HAP-1 (cell line): ENCODE data around the gene NCOA1.
"Not testable (repeated sequence)": the region's sequence is repeated elsewhere in the genome, so short reads cannot be mapped to it uniquely, and the experiment has no call there.

Source experiments
- DNase-seq, 2 experiments: peaks; one replicate each; pipeline ENCODE4 v3.0.0-alpha.2; 2016 to 2020; ENCODE audit warnings: low spot score in 2 of 2
- H3K27me3 ChIP-seq: fragments of 250-450 bp; sonication (Bioruptor Pico); 2 replicates; pipeline ENCODE4 v1.5.1; 2020; ENCODE audit warnings: low read depth, mild to moderate bottlenecking, moderate library complexity
- H3K36me3 ChIP-seq: fragments of 250-450 bp; sonication (Bioruptor Pico); replicated peaks from 2 replicates; pipeline ENCODE4 v1.5.1; 2020; ENCODE audit warnings: mild to moderate bottlenecking
- H3K4me1 ChIP-seq: fragments of 250-450 bp; sonication (Bioruptor Pico); 2 replicates; pipeline ENCODE4 v1.5.1; 2020; ENCODE audit warnings: mild to moderate bottlenecking
- H3K4me3 ChIP-seq: fragments of 250-450 bp; sonication (Bioruptor Pico); 2 replicates; pipeline ENCODE4 v1.5.1; 2020; ENCODE audit warnings: mild to moderate bottlenecking, moderate library complexity
- H3K9me3 ChIP-seq: fragments of 250-450 bp; sonication (Bioruptor Pico); 2 replicates; pipeline ENCODE4 v1.5.1; 2020; ENCODE audit warnings: mild to moderate bottlenecking, moderate library complexity
- in situ Hi-C: fragments of 300-500 bp; cut with MboI; formaldehyde crosslinking; loops from 3 replicates; pipeline ENCODE4 v1.14.3; 2020; ENCODE audit warnings: low sequenced_read_pairs, inconsistent platforms, mixed read lengths

The NCOA1 gene

GRCh38 chr2:24543252-24543651 lies 52.2 kb downstream of the NCOA1 start:
- H3K9me3 ChIP-seq: no peaks in the 10 kb centered on the region; the same call in 1 of the 2 replicates
- H3K27me3 ChIP-seq: no peaks in the 10 kb centered on the region
- H3K4me3 ChIP-seq: no peak overlapping the region
- in situ Hi-C loops: no loop called here
- no peaks in the 10 kb centered on the region for H3K36me3 ChIP-seq
- no peak for DNase-seq
- H3K4me1 ChIP-seq: no peaks in the 10 kb centered on the region

- DNase-seq: no peak
- Histone ChIP-seq H3K9me3 (no peaks in the 10 kb centered on the region; the same call in 1 of the 2 replicates), H3K27me3 (no peaks in the 10 kb centered on the region), H3K36me3 (no peaks in the 10 kb centered on the region), H3K4me1 (no peaks in the 10 kb centered on the region), H3K4me3 (no peak overlapping the region)
- in situ Hi-C loops: no loop called here
These were observed 53.5 kb downstream of the NCOA1 start for GRCh38 chr2:24544456-24545115.

DNA sequence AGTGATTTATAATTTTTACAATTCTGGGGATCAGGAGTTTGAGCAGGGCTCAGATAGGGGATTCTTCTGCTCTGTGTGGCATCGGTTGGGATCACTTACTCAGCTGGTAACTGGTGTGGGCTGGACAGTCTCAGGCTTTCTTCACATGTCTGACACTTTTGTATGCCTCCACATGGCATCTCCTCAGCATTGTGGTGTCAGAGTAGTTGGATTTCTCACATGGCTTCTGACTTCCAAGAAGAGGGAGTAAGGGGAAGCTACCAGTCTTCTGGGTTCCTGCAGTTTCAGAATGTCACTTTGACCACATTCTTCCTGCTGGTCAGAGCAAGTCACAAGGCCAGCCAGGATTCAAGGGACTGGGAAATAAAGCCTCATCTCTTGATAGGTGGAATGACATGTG lies 55.6 kb downstream of the NCOA1 start:
- Histone ChIP-seq H3K36me3 (no peaks in the 10 kb centered on the region), H3K9me3 (no peaks in the 10 kb centered on the region; the same call in 1 of the 2 replicates), H3K4me3 (no peak overlapping the region), H3K4me1 (no peaks in the 10 kb centered on the region), H3K27me3 (no peaks in the 10 kb centered on the region)
- no peak for DNase-seq
- in situ Hi-C loops: no loop called here

DNA sequence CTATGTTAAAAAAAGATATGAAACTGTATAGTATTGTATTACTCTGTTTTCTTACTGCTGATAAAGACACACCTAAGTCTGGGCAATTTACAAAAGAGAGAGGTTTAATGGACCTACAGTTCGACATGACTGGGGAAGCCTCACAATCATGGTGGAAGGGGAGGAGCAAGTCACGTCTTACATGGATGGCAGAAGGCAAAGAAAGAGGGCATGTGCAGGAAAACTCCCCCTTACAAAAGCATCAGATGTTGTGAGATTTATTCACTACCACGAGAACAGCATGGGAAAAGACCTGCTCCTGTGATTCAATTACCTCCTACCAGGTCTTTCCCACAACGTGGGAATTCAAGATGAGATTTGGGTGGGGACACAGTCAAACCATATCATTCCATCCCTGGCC lies 57.0 kb downstream of the NCOA1 start:
- Histone ChIP-seq H3K4me3 (no peak overlapping the region), H3K36me3 (no peaks in the 10 kb centered on the region), H3K27me3 (no peaks in the 10 kb centered on the region), H3K4me1 (0 out of 2 replicates have a peak, but pooled peaks cover 2% of the 10 kb centered on the region), H3K9me3 (no peaks in the 10 kb centered on the region)
- in situ Hi-C loops: no loop called here
- DNase-seq: no peak

GRCh38 chr2:24550301-24550700 lies 59.2 kb downstream of the NCOA1 start:
- H3K4me3 ChIP-seq, in situ Hi-C loops, H3K27me3 ChIP-seq, DNase-seq, H3K9me3 ChIP-seq, H3K36me3 ChIP-seq, H3K4me1 ChIP-seq: not testable (repeated sequence)

- in situ Hi-C loops: no loop called here
- Histone ChIP-seq H3K36me3 (no peaks in the 10 kb centered on the region), H3K9me3 (no peaks in the 10 kb centered on the region)
These were observed 60.0 kb downstream of the NCOA1 start for GRCh38 chr2:24551016-24551415.

GRCh38 chr2:24552836-24553235 lies 61.8 kb downstream of the NCOA1 start:
- DNase-seq: no peak
- Histone ChIP-seq H3K9me3 (no peaks in the 10 kb centered on the region), H3K27me3 (no peaks in the 10 kb centered on the region), H3K36me3 (no peaks in the 10 kb centered on the region), H3K4me1 (0 out of 2 replicates have a peak, but pooled peaks cover 2% of the 10 kb centered on the region), H3K4me3 (no peak overlapping the region)
- in situ Hi-C loops: no loop called here

More at GRCh38 chr2:24551016-24551415, 60.0 kb downstream of the NCOA1 start:
- H3K4me3 ChIP-seq: no peak overlapping the region
- H3K4me1 ChIP-seq: 0 out of 2 replicates have a peak, but pooled peaks cover 2% of the 10 kb centered on the region
- DNase-seq: no peak
- no peaks in the 10 kb centered on the region for H3K27me3 ChIP-seq

DNA sequence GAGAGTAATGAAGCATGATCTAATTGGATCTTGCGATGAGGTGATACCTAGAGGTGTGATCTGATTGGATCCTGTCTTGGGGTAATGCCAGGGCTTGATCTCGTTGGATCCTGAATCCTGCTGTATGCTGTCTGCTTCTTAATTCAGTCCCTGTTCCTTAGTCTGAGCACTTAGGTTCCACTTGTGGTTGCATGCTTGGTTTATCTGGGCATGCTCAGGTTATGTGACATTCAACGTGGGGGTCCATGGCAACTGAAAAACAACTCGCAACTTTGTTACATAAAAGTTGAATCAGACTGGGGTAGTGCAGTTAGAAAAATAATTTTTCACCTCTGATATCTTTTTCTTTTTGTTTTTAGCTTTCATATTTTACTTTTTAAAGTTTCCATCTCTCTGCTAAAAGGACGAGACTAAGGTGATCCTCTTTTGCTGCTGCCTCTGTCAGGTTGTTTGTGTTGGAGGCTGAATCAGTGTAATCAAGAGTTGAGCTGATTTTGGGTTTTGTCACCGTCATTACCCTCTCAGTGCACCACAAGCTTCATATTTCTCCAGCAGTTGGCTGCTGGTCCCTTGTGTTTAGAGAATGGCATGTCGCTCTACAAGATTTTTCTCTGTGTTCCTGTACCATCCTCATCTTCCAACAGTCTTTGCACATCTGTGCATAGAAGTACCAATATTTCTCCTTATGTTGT lies 67.9 kb downstream of the NCOA1 start:
- no peaks in the 10 kb centered on the region for H3K27me3 ChIP-seq
- no peak for DNase-seq
- in situ Hi-C loops: no loop called here
- no peak overlapping the region for H3K4me3 ChIP-seq
- no peaks in the 10 kb centered on the region for H3K36me3 ChIP-seq
- H3K4me1 ChIP-seq: no peaks in the 10 kb centered on the region
- H3K9me3 ChIP-seq: no peaks in the 10 kb centered on the region

- Histone ChIP-seq H3K36me3 (no peaks in the 10 kb centered on the region), H3K27me3 (no peaks in the 10 kb centered on the region), H3K4me3 (no peak overlapping the region), H3K9me3 (no peaks in the 10 kb centered on the region), H3K4me1 (no peaks in the 10 kb centered on the region)
- DNase-seq: no peak
- in situ Hi-C loops: no loop called here
These were observed 68.5 kb downstream of the NCOA1 start for GRCh38 chr2:24559473-24560113.

- no peak overlapping the region for H3K4me3 ChIP-seq
- no peaks in the 10 kb centered on the region for H3K27me3 ChIP-seq
- H3K4me1 ChIP-seq: no peaks in the 10 kb centered on the region
- DNase-seq: no peak
- no peaks in the 10 kb centered on the region for H3K36me3 ChIP-seq
- in situ Hi-C loops: no loop called here
- H3K9me3 ChIP-seq: no peaks in the 10 kb centered on the region; the same call in 1 of the 2 replicates
These were observed 74.5 kb downstream of the NCOA1 start for GRCh38 chr2:24565537-24565936.

- H3K27me3 ChIP-seq: no peaks in the 10 kb centered on the region
- no peak overlapping the region for H3K4me3 ChIP-seq
- no peak for DNase-seq
- H3K4me1 ChIP-seq: no peaks in the 10 kb centered on the region
- H3K9me3 ChIP-seq: no peaks in the 10 kb centered on the region; the same call in 1 of the 2 replicates
- in situ Hi-C loops: no loop called here
- H3K36me3 ChIP-seq: no peaks in the 10 kb centered on the region
These were observed 75.2 kb downstream of the NCOA1 start for GRCh38 chr2:24566209-24566608.

- H3K36me3 ChIP-seq: no peaks in the 10 kb centered on the region
- no peak for DNase-seq
- no peak overlapping the region for H3K4me3 ChIP-seq
- no peaks in the 10 kb centered on the region; the same call in 1 of the 2 replicates for H3K9me3 ChIP-seq
- H3K4me1 ChIP-seq: no peaks in the 10 kb centered on the region; the same call in 1 of the 2 replicates
- H3K27me3 ChIP-seq: no peaks in the 10 kb centered on the region
- in situ Hi-C loops: no loop called here
These were observed 75.6 kb downstream of the NCOA1 start for GRCh38 chr2:24566630-24567029.

- no peaks in the 10 kb centered on the region; the same call in 1 of the 2 replicates for H3K9me3 ChIP-seq
- no peak overlapping the region for H3K4me3 ChIP-seq
- DNase-seq: no peak
- H3K36me3 ChIP-seq: no peaks in the 10 kb centered on the region
- in situ Hi-C loops: no loop called here
- no peaks in the 10 kb centered on the region; the same call in 1 of the 2 replicates for H3K4me1 ChIP-seq
- no peaks in the 10 kb centered on the region for H3K27me3 ChIP-seq
These were observed 77.5 kb downstream of the NCOA1 start for GRCh38 chr2:24568551-24568950.

DNA sequence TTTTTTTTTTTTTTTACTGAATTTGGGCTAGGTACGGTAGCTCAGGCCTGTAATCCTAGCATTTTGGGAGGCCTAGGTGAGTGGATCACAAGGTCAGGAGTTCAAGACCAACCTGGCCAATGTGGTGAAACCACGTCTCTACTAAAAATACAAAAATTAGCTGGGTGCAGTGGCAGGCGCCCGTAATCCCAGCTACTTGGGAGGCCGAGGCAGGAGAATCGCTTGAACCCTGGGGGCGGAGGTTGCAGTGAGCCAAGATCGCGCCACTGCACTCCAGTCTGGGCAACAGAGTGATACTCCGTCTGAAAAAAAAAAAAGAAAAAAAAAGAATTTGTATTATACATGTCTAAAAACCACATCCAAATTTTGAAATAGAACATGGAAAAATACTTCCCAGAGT lies 78.5 kb downstream of the NCOA1 start:
- H3K27me3 ChIP-seq, H3K4me1 ChIP-seq, DNase-seq, H3K4me3 ChIP-seq, in situ Hi-C loops, H3K36me3 ChIP-seq, H3K9me3 ChIP-seq: not testable (repeated sequence)
